Measurements from ENCODE around the gene CACNA1A.

CACNA1A gene

DNA sequence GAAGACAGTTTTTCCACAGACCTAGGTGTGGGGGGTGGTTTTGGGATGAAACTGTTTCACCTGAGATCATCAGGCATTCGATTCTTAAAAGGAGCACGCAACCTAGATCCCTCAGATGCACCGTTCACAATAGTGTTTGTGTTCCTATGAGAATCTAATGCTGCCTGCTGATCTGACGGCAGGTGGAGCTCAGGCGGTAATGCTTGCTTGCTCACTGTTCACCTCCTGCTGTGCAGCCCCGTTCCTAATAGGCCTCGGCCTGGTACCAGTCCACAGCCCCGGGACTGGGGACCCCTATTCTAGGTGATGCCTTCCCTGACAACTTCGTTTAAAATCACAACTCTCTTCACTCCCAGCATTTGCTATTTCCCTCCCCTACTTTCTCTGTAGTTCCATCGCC is 206.4 kb downstream of the CACNA1A start:
- Histone ChIP-seq H3K4ac (ENCODE audit: low read depth, low read length) (no peak overlapping the region), H2BK120ac (ENCODE audit: low read depth, low read length) (no peak overlapping the region), H3K4me2 (ENCODE audit: low read length) (no peak overlapping the region), H4K5ac (ENCODE audit: low read length) (no peak overlapping the region), H3K79me1 (ENCODE audit: low read length) (no peaks in the 10 kb centered on the region), H3K36me3 (ENCODE audit: control insufficient read depth, insufficient read depth, low read length) (no peaks in the 10 kb centered on the region), H3K9ac (ENCODE audit: low read length) (no peak overlapping the region), H3K27me3 (ENCODE audit: insufficient read depth, low read length, poor library complexity) (no peaks in the 10 kb centered on the region), H3K23ac (ENCODE audit: low read length) (no peak overlapping the region), H2BK5ac (ENCODE audit: low read length) (no peak overlapping the region), H3K27ac (ENCODE audit: low read depth, low read length) (no peak overlapping the region), H3K4me1 (ENCODE audit: control insufficient read depth, low read depth, low read length) (no peaks in the 10 kb centered on the region), H3K56ac (ENCODE audit: low read length) (no peak overlapping the region), H3K79me2 (ENCODE audit: control insufficient read depth, insufficient read depth, low read length) (no peaks in the 10 kb centered on the region), H3K18ac (ENCODE audit: low read length) (no peak overlapping the region), H4K8ac (ENCODE audit: low read depth, low read length) (no peak overlapping the region), H2AK5ac (ENCODE audit: low read length) (no peak overlapping the region), H2BK15ac (replicated peaks; ENCODE audit: low read depth) (no peak overlapping the region), H3K4me3 (ENCODE audit: low read length) (no peak overlapping the region)
- DNase-seq = no peak
- 100% methylated on average over 1 of the region's 10 CpGs for WGBS (ENCODE audit: extremely low coverage, insufficient coverage, low lambda C conversion rate)

DNA sequence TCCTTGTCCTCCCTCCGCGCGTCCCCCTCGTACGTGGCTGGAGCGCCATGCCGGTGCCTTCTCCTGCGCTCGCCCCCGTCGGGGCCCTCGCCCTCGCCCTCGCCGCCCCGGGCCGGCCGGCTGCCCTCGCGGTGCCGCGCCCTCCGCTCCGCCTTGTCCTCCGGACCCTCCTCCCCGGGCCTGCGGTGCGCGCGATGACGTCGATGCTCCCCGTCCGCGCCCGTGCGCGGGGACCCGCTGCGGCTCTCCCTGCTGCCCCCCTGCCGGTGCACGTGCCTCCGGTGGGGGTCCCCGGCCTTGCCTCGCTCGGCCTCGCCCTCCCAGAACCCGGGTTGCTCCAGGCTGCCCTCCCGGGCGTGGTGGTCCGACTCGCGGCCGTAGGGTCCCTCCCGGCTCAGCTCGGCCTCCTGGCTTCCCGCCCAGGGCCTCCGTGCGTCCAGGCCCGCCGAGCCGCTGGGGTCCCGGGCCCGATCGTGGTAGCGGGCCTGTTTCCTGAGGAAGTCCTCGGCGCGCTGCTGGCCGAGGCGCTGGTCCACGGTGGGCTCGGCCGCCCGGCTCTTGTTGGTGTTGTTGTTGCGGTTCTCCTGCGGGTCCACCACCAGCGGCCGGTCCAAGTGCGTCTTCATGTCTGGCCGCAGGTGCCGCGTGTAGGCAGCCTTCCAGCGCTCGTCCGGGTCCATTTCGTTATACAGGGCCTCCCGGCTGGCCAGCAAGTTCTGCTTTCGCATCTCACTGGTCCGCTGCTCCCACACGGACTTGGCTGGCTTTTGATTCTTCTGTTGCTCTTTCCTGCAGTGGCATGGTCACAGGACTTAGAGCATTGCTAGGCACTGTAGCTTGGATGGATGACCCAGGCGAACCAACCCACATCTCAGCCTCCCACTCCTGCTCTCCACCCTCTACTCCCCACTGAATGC is 207.5 kb downstream of the CACNA1A start:
- no peaks in the 10 kb centered on the region for H3K27me3 ChIP-seq (ENCODE audit: insufficient read depth, low read length, poor library complexity)
- no peaks in the 10 kb centered on the region for H3K4me1 ChIP-seq (ENCODE audit: control insufficient read depth, low read depth, low read length)
- H3K9ac ChIP-seq (ENCODE audit: low read length) = no peak overlapping the region
- H2BK120ac ChIP-seq (ENCODE audit: low read depth, low read length) = no peak overlapping the region
- no peak overlapping the region for H3K4ac ChIP-seq (ENCODE audit: low read depth, low read length)
- H3K79me1 ChIP-seq (ENCODE audit: low read length) = no peaks in the 10 kb centered on the region
- no peak overlapping the region for H3K23ac ChIP-seq (ENCODE audit: low read length)
- no peaks in the 10 kb centered on the region for H3K36me3 ChIP-seq (ENCODE audit: control insufficient read depth, insufficient read depth, low read length)
- no peak overlapping the region for H3K4me3 ChIP-seq (ENCODE audit: low read length)
- H3K4me2 ChIP-seq (ENCODE audit: low read length) = no peak overlapping the region
- DNase-seq = no peak
- no peak overlapping the region for H3K18ac ChIP-seq (ENCODE audit: low read length)
- H2BK5ac ChIP-seq (ENCODE audit: low read length) = no peak overlapping the region
- H4K8ac ChIP-seq (ENCODE audit: low read depth, low read length) = no peak overlapping the region
- H3K27ac ChIP-seq (ENCODE audit: low read depth, low read length) = no peak overlapping the region
- H2BK15ac ChIP-seq (replicated peaks; ENCODE audit: low read depth) = no peak overlapping the region
- no peak overlapping the region for H3K56ac ChIP-seq (ENCODE audit: low read length)
- no peak overlapping the region for H2AK5ac ChIP-seq (ENCODE audit: low read length)
- no CpG with 5 or more reads among the region's 92 CpGs for WGBS (ENCODE audit: extremely low coverage, insufficient coverage, low lambda C conversion rate)
- no peak overlapping the region for H4K5ac ChIP-seq (ENCODE audit: low read length)
- H3K79me2 ChIP-seq (ENCODE audit: control insufficient read depth, insufficient read depth, low read length) = no peaks in the 10 kb centered on the region

- H3K36me3 ChIP-seq (ENCODE audit: control insufficient read depth, insufficient read depth, low read length) = no peaks in the 10 kb centered on the region
- no peak overlapping the region for H3K56ac ChIP-seq (ENCODE audit: low read length)
- H3K18ac ChIP-seq (ENCODE audit: low read length) = no peak overlapping the region
- H3K23ac ChIP-seq (ENCODE audit: low read length) = no peak overlapping the region
- no peak overlapping the region for H2BK5ac ChIP-seq (ENCODE audit: low read length)
- H2BK120ac ChIP-seq (ENCODE audit: low read depth, low read length) = no peak overlapping the region
- no peaks in the 10 kb centered on the region for H3K79me1 ChIP-seq (ENCODE audit: low read length)
- no peaks in the 10 kb centered on the region for H3K79me2 ChIP-seq (ENCODE audit: control insufficient read depth, insufficient read depth, low read length)
- H4K8ac ChIP-seq (ENCODE audit: low read depth, low read length) = no peak overlapping the region
- no peak overlapping the region for H3K9ac ChIP-seq (ENCODE audit: low read length)
- no peaks in the 10 kb centered on the region for H3K4me1 ChIP-seq (ENCODE audit: control insufficient read depth, low read depth, low read length)
- H3K4ac ChIP-seq (ENCODE audit: low read depth, low read length) = no peak overlapping the region
- no peak overlapping the region for H3K27ac ChIP-seq (ENCODE audit: low read depth, low read length)
- no peak overlapping the region for H3K4me3 ChIP-seq (ENCODE audit: low read length)
- no CpG with 5 or more reads among the region's 2 CpGs for WGBS (ENCODE audit: extremely low coverage, insufficient coverage, low lambda C conversion rate)
- H4K5ac ChIP-seq (ENCODE audit: low read length) = no peak overlapping the region
- H3K4me2 ChIP-seq (ENCODE audit: low read length) = no peak overlapping the region
- H2BK15ac ChIP-seq (replicated peaks; ENCODE audit: low read depth) = no peak overlapping the region
- H3K27me3 ChIP-seq (ENCODE audit: insufficient read depth, low read length, poor library complexity) = no peaks in the 10 kb centered on the region
- H2AK5ac ChIP-seq (ENCODE audit: low read length) = no peak overlapping the region
- DNase-seq = no peak
Observed at GRCh38 chr19:13297023-13297422, 209.3 kb downstream of the CACNA1A start.

DNA sequence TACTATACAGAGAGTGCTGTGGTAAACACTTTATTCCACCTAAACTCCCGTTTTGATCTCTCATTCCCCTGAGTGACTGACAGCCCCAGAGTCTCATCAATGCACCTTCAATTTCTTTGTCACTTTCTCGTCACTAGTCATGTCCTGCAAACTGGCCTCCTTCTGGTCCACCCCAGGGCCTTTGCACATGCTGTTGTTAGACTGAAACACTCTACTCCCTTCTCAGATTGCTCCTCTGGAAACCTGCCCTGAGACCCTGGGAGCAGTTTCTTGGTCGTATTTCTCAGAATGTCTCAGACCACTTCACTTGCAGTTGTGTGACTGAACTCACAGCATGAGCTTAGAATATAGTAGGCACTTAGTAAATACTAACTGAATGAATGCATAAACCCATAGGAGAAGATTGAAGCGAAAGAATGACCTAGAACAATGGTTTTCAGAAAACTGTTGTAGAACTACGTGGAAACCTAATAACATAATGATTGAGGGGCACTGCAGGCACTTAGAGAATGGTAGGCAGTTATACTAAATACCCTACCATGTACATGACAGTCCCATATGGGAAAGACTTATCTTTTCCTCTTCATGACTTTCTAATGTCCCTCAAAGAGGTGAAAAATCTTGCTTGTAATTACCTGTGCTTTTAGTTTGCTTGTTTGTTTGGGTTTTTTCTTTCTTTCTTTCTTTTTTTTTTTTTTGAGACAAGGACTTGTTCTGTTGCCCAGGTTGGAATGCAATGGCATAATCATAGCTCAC is 211.3 kb downstream of the CACNA1A start:
- Histone ChIP-seq H3K18ac (ENCODE audit: low read length) (no peak overlapping the region), H3K56ac (ENCODE audit: low read length) (no peak overlapping the region), H4K5ac (ENCODE audit: low read length) (no peak overlapping the region), H3K23ac (ENCODE audit: low read length) (no peak overlapping the region), H3K4me2 (ENCODE audit: low read length) (no peak overlapping the region), H2BK15ac (replicated peaks; ENCODE audit: low read depth) (no peak overlapping the region), H3K36me3 (ENCODE audit: control insufficient read depth, insufficient read depth, low read length) (no peaks in the 10 kb centered on the region), H2BK120ac (ENCODE audit: low read depth, low read length) (no peak overlapping the region), H3K4me1 (ENCODE audit: control insufficient read depth, low read depth, low read length) (no peaks in the 10 kb centered on the region), H3K4me3 (ENCODE audit: low read length) (no peak overlapping the region), H3K27ac (ENCODE audit: low read depth, low read length) (no peak overlapping the region), H3K9ac (ENCODE audit: low read length) (no peak overlapping the region), H2BK5ac (ENCODE audit: low read length) (no peak overlapping the region), H3K79me1 (ENCODE audit: low read length) (no peaks in the 10 kb centered on the region), H4K8ac (ENCODE audit: low read depth, low read length) (no peak overlapping the region), H3K4ac (ENCODE audit: low read depth, low read length) (no peak overlapping the region), H3K79me2 (ENCODE audit: control insufficient read depth, insufficient read depth, low read length) (no peaks in the 10 kb centered on the region), H2AK5ac (ENCODE audit: low read length) (no peak overlapping the region), H3K27me3 (ENCODE audit: insufficient read depth, low read length, poor library complexity) (no peaks in the 10 kb centered on the region)
- DNase-seq = no peak
- WGBS (ENCODE audit: extremely low coverage, insufficient coverage, low lambda C conversion rate) = no CpG with 5 or more reads among the region's 5 CpGs

GRCh38 chr19:13291913-13292312 is 214.4 kb downstream of the CACNA1A start:
- Histone ChIP-seq H2AK5ac (ENCODE audit: low read length) (no peak overlapping the region), H3K36me3 (ENCODE audit: control insufficient read depth, insufficient read depth, low read length) (no peaks in the 10 kb centered on the region), H3K79me1 (ENCODE audit: low read length) (no peaks in the 10 kb centered on the region), H2BK15ac (replicated peaks; ENCODE audit: low read depth) (no peak overlapping the region), H2BK120ac (ENCODE audit: low read depth, low read length) (no peak overlapping the region), H3K4ac (ENCODE audit: low read depth, low read length) (no peak overlapping the region), H3K23ac (ENCODE audit: low read length) (no peak overlapping the region), H3K4me1 (ENCODE audit: control insufficient read depth, low read depth, low read length) (no peaks in the 10 kb centered on the region), H3K56ac (ENCODE audit: low read length) (no peak overlapping the region), H3K9ac (ENCODE audit: low read length) (no peak overlapping the region), H3K18ac (ENCODE audit: low read length) (no peak overlapping the region), H3K79me2 (ENCODE audit: control insufficient read depth, insufficient read depth, low read length) (no peaks in the 10 kb centered on the region), H3K4me3 (ENCODE audit: low read length) (no peak overlapping the region), H3K4me2 (ENCODE audit: low read length) (no peak overlapping the region), H4K8ac (ENCODE audit: low read depth, low read length) (no peak overlapping the region), H3K27me3 (ENCODE audit: insufficient read depth, low read length, poor library complexity) (no peaks in the 10 kb centered on the region), H3K27ac (ENCODE audit: low read depth, low read length) (no peak overlapping the region), H2BK5ac (ENCODE audit: low read length) (no peak overlapping the region), H4K5ac (ENCODE audit: low read length) (no peak overlapping the region)
- no CpG with 5 or more reads among the region's 3 CpGs for WGBS (ENCODE audit: extremely low coverage, insufficient coverage, low lambda C conversion rate)
- DNase-seq = no peak

Measured in mesendoderm (in vitro differentiated cells).